ENCODE measurements around the gene PNPLA3.

Gene PNPLA3, protein sequence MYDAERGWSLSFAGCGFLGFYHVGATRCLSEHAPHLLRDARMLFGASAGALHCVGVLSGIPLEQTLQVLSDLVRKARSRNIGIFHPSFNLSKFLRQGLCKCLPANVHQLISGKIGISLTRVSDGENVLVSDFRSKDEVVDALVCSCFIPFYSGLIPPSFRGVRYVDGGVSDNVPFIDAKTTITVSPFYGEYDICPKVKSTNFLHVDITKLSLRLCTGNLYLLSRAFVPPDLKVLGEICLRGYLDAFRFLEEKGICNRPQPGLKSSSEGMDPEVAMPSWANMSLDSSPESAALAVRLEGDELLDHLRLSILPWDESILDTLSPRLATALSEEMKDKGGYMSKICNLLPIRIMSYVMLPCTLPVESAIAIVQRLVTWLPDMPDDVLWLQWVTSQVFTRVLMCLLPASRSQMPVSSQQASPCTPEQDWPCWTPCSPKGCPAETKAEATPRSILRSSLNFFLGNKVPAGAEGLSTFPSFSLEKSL

DNA sequence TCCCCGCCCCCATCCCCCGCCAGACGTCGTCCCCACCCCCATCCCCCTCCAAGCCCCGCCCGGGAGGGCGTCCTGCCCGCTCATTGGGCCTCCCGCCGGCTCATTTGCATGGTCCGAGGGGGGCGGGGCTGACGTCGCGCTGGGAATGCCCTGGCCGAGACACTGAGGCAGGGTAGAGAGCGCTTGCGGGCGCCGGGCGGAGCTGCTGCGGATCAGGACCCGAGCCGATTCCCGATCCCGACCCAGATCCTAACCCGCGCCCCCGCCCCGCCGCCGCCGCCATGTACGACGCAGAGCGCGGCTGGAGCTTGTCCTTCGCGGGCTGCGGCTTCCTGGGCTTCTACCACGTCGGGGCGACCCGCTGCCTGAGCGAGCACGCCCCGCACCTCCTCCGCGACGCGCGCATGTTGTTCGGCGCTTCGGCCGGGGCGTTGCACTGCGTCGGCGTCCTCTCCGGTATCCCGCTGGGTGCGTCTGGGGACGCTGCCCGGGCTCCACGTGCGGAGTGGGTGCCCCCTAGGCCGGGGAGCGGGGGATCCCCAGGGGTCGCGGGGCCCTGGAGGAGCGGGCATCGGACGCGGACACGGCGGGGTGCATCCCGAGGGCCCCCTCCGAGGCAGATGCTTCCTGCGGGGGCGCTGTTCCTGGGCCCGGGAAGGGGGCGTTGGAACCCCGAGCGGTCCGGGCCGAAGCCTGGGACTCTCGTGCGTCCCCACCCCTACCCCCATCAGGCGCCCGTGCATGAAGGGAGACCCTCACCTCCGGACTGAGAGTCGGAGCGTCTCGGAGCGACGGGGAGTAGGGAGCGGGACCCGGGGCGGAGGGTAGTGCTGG is at the start of gene PNPLA3:
PNPLA3 (plus strand) TSS at position 175 of the 834 bp plus-strand sequence; CDS start at position 282, 107 bp downstream.
- DNase-seq, result peak; percentile 92

DNA sequence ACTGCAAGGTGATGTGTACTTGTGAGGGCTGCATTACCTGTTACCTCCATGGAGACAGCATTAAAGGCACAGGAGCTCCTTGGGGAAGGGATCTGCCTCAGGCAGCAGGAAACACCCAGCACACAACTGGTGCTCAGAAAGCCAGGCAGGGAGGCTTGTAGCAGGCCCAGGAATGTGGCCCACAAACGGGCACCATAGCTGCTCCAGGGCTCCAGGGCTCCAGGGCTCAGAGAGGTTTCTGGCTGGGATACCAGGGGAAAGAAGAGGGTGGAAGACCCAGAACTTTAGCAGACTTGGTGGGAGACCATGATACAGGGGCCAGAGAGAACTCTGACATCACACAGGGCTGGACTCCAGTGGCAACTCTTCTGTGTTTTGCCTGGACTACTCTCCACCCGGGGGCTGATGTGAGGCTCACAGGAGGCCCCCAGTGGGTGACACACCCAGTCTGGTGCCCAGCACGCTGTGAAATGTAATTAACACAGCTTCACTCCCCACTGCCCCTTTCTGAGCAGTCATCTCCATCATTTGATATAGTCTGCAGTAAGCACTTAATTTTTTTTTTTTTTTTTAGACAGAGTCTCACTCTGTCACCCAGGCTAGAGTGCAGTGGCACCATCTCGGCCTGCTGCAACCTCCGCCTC is 46.6 kb upstream of the PNPLA3 start:
- no peak for DNase-seq

DNA sequence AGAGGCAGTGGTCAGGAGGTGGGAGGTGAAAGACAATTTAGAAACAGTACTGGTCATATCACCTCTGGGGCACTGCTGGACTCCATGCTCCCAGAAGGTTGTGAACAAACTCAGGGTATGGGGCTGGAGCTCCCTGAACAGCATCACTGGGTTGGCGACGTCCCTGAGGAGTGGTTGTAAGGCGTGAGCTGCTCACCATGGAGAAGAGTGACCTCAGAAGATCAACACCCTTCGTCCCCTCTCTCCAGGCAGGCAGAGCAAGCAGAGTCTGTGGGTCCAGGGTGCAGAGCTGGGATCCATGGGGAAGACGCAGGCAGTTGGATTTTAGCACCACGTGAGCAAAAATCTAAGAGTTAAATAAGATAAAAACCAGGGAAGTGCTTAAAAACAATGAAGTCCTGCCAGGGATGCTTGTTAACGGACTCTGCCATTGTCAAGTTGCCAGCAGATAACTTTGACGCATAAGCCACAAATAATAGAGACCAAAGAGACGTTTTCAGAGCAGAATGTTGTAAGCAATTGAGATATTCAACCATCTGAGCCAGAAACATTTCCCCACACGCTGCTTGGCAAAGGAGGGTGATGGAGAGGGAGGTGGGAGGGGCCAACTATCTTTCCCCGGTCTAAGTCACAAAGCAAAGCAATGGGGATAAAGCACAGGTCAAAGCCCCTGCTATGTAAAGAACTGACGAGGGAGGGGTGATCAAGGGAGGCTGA is 45.4 kb upstream of the PNPLA3 start:
- DNase-seq, result no peak

DNA sequence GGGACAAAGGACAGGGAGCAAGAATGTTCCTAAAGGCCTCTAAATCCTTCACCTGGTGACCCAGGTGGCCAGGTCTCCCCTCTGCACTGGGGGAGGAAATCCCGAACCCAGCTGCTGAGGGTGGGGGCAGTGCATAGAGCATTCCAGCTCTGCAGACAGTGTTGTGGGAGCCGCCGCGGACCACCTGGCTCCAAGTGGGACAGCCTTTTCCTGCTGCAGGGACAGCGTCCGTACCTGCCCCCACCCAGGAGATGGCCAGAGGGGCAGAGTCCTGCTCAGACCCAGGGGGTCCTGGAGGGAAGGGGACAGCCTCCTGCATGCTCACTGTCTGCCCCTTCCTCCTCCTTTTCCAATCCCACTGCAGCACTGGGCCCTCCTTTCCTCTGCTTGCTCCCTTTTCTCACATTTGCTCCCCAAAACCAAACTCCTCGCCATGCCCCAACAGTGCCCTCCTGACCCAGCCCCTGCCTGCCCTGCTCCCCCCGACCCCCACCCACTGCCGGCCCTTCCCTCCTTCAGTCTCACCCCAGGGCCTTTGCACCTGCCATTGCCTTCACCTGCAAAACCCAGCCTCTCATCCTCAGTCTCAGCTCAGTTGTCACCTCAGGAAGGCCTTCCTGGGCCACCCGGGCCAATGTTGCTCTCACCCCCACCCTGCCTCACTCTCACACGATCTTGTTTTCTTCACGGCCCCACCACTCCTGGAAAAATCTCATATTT is 44.6 kb upstream of the PNPLA3 start:
- DNase-seq, result no peak

DNA sequence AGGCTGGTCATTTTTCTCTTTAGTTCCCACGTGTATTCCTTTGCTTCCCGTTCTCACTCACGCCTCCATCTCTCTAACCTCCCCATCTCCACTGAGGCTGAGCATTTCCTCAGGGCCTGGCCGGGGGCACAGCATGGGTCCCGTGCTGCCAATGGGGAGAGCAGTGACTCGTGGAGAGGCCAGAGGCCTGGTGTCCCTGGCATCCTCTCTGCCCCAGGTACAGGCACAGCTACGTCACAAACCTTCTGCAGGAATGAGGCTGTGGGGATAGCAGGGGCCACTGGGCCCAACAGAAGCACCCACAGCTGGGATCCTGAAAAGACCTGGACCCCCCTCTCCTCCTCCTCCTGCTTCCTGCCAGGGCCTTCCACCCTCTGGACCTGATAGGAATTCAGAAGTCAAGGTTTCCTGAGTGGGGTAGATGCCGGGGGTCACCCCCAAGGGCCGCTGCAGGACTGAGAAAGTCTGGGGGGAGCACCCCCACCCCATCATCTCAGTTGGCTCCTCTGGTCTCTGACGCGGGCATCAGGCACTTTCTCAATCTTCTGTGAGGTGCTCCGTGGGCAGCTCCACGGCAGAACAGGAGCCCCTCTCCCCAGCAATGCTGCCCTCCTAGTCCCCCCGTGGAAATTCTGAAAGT is 43.6 kb upstream of the PNPLA3 start:
- DNase-seq, result no peak

DNA sequence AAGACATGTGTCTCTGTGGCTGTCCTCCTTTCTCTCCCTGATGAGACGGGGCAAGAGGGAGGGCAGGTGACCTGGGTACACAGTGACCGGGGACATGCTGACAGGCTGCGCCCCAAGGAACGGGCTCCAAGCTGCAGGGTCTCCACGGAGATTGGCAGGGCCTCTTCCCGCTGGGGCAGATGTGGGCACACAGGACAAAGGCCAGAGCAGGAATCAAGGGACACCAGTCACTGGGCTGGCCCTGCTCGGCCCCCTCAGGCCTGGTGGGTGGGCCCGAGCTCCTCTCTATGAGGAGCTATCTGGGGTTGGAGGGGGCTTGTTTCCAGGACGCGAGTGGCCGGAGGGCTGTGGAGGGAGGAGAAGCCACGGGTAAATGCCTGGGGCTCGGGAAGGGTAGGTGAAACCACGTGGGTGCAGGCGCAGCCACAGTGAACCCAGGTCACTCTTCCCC is 43.0 kb upstream of the PNPLA3 start:
- DNase-seq, result no peak

DNA sequence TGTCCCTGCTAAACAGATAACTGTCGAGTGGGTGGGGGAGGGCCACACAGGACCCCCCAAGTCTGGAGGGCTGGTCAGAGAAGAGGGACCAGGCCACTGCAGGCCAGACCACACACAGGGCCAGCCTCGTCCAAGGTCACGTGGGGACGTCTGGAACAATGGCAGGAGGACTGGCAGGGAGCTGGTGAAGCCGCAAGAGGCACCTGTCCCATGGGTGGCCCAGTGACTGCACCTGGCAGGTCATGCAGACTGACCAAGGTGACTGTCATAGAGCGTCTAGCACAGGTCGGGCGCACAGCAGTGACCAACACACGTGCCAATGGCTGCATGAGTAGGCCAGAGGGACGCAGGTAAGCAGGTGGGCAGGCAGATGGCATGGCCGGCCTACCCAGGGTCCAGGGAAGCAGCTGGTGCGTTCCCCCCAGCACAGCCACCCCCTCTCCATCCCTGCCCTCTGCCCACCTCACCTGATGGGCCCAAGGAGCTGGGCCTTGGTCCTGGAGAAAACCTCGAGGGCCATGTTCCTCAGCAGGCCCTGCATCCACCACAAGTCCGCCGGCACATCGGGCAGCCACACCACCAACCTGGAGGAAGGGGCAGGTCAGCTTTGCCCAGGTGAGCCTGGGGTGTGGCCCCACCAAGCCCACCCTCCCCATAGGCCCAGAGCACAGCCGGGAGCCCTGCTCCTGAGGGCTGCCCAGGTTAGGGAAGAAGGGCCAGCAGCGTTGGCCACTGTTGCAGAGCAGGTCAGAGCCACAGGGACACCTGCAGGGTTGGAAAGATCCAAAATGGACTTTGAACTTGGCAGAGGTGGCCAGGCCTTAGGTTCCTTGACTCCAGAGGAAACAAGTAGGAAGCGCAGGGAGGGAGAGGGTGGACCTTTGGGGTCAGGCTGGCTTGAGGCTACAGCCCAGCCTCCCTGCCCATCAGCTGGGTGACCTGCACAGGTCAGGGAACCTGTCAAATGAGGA is 42.2 kb upstream of the PNPLA3 start:
- no peak for DNase-seq

DNA sequence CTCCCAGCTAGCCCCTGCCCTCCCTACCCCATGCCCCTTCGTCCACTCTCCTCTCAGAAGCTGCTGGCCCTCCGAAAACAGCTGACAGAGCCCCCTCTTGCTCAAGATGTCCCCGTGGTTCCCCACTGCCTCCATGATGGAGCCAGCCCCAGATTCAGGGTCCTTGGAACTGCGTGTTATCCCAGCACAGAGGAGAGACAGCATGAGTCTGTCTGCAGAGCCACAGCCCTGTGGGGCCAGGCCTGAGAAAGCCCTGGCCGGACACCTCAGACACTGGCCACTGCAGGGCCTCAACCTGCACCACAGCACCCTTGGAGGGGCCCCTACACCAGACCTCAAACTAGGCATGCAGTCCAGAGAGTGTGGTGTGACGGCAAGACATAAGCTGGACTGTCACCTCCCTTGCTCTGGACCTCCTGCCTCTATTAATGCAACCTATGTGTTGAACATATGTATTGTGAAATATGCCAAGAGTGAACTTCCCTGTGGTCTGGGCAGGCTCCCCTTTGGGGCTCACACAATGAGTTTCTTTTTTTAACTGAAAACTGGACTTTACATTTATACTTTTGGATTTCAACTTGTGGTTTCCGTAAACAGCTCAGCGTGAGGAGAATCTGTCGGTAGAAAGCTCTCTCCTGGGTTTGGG is 41.4 kb upstream of the PNPLA3 start:
- no peak for DNase-seq

DNA sequence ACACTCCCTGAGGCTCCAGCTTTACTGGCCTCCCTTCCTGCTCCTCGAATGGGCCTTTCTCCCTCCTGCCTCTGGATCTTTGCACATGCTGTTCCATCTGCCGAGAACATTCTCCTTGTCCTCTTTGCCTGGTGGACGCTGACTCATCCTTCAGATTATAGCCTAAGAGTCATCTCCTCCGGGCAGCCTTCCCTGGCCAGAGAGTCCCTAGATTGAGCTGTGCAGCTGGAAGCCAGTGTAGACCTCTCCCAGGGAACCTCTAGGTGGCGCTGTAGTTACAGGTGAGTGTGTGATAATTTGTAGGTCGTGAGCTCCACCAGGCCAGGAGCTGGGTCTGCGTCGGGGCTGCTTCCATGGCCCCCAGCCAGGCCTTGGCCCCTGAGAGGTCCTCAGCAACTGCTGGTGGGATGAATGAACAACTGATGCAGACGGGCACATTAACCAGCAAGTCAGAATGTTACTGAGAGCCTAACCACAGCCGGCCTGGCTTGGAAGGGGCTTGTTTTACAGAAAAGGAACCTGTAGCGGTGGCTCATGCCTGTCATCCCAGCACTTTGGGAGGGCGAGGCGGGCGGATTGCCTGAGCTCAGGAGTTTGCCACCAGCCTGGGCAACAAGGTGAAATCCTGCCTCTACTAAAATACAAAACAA is 40.5 kb upstream of the PNPLA3 start:
- DNase-seq, result no peak

DNA sequence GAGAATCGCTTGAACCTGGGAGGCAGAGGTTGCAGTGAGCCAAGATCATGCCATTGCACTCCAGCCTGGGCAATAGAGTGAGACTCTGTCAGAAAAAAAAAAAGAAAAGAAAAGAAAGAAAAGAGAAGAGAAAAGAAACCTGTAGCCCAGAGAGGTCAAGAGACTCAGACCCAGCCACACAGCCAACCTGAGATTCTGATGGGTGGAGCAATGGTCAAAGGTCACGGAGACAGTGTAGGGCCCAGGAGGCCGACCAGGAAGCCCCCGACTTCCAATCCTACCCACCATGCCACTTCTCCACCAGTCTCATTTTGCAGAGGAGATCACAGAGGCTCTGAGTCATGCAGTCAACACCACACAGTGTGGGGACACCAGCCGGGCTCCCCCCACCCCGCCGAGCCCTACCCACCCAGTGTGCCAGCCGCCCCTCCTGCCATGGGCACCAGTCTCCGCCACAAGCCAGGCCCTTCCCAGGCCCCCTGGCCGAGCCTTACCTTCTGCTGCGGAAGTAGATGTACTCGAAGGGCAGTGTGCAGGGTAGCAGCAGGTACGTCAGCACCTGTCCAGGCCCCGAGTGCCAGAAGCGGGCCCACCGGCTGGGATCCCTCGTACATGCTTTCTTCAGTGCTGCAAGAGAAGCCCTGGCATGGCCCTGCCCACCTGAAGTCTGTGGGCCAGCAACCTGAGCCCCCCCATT is 39.7 kb upstream of the PNPLA3 start:
- DNase-seq, result no peak

DNA sequence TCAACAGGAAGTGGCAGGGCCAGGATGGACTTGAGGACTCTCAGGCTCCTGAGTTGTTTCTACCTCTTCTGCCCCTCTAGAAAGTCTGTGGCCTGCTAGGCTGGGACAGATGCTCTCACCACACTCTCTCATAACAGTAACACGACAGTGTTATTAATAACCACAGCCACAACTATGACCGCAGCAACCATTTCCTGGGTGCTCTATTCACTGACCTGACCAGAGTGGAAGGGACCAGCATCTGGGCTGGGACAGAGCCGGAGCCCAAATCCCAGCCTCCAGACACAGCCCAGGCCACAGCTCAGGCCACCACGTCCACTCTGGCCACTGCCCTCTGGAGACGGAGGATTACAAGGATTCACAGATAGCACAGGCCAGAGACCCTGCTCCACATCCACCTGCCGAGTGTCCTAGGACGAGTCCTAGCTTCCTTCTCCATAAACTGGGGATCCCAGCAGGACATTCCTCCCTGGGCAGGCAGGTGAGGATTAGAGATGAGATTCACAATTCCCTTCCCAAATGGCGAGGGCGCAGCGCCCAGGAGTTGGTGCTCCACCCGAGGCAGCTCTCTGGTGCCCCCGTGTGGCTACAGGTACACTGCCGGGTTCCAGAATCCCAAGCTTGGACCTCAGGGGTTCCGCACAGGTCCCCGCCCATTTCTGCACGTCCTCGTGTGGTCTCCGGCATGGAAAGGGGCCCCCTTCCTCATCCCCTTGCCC is 38.8 kb upstream of the PNPLA3 start:
- peak; percentile 58 for DNase-seq

DNA sequence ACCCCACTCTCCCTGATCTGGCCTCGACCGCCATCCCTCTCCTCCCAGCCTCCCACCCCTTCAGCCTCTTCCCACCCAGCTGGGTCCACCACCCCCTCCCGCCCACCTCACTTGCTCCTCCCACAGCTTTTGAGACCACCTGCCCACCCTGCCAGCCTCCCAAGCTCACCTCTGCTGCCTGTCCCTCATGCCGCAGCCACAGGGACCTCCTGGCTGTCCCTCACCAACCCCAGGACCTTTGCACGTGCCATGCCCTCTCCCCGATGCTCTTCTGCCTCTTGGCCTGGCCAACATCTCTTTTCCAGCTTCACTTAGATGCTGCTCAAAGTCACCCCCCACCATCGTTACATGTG is 38.3 kb upstream of the PNPLA3 start:
- DNase-seq, result no peak

DNA sequence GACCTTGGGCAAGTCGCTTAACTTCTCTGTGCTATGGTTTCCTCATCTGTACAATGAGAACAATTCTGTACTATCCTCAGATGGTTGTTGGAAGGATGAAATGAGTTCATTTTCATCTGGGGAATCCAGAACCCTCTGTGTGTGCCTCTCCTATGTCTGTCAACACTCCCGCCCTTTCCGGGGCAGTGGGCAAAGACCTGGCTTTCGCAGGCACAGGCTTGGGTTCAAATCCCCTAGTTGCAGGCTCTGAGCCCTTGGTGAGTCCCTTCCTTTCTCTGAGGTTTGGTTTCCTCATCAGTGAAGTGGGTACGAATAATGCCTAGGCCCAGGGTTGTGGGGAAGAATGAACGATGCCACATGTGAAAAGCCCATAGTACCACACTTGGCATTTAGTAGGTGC is 37.8 kb upstream of the PNPLA3 start:
- no peak for DNase-seq

DNA sequence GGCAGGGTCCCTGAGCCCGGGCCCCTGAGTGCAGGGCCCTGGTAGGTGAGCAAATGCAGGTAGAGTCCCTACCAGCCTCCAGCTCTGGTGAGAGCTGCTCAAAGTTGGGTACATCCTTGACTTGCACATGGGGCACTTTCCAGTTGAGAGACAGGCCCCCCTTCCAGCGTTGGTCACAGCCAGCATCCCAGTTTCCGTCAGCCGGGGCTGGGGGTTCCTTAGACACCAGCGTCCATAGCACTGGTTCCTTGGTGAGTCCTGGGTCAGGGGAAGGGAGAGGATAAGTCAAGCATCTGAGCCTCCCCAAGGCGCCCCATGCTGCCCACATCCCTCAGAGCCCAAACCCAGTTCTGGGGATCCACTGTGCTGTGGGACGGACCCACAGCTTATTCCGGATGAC is 37.4 kb upstream of the PNPLA3 start:
- DNase-seq, result no peak

DNA sequence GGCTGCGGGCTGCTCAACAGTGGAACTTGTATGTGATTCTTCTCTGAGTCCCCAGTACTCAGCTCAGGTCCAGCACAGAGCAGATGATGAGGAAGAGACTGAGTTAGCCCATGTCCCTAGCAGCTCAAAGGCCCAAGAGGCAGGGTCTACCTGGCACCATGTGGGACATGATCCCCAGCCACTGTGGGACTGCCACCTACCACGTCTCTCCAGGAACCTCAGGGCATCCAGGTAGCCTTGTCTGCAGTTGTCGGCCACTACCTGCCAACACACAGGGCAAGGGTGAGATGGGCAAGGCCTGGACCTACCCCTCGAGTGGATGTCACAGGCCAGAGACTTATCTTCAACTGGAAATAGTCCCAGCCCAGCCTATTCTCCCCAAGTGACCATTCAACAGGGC is 36.2 kb upstream of the PNPLA3 start:
- no peak for DNase-seq

DNA sequence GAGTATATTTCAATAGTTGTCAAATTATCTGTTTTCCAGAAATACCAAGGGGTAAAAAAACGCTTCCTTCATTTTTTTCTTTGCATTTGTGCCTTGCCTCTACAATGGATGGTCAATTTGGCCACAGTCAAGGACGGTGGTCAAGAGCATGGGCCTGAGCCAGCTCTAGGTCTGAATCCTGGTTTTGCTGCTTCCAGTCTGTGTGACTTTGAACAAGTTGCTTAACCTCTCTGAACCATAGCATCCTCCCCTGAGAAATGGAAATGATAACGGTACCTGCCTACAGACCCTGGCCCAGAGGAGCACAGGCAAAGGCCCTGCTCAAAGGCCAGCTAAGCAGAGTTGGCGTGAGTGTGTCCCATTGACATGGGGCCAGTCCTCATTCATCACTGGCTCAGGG is 34.9 kb upstream of the PNPLA3 start:
- no peak for DNase-seq

DNA sequence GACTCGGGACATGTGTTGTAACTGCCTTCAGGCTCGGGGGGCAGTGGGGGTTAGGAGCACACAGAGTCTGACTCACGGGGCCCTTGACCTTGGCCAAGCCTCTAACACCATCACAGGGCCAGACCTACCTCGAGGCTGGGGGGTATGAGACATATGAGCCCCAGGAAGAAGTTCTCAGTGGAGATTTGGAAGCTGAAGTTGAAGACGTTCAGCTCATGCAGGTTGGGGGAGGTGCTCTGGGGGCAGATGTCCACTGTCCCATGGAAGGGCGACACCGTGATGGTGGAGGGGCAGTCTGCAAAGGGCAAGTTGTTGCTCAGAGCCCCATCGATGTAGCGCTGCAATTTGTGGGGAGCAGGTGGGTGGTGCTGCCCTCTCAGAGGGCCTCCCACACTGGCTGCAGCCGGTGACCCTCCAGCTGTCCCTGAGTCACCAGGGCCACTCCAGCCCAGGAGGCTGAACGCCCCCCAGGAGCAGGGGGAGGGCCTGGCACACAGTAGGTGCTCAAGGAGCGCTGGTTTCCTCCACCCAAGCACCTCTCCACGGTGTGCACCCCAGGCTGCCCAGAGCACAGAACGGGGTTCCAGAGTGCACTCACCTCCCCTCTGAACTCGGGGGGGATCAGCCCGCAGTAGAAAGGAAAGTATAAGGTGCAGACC is 34.3 kb upstream of the PNPLA3 start:
- no peak for DNase-seq

Measured in left hindlimb (tissue), 1 donor.